ENCODE results near the gene TACR1.

TACR1 gene

GRCh38 chr2:75019790-75020189 lies 179.5 kb downstream of the TACR1 start:
- DNase-seq (ENCODE audit: low read depth, low spot score) = no peak

- DNase-seq (ENCODE audit: low read depth, low spot score) = no peak
These were observed 181.2 kb downstream of the TACR1 start for GRCh38 chr2:75018162-75018561.

- DNase-seq (ENCODE audit: low read depth, low spot score) = no peak
These were observed 187.2 kb downstream of the TACR1 start for GRCh38 chr2:75012080-75012479.

GRCh38 chr2:75010571-75010970 lies 188.7 kb downstream of the TACR1 start:
- no peak for DNase-seq (ENCODE audit: low read depth, low spot score)

- no peak for DNase-seq (ENCODE audit: low read depth, low spot score)
These were observed 191.5 kb downstream of the TACR1 start for GRCh38 chr2:75007819-75008218.

GRCh38 chr2:75007061-75007460 lies 192.3 kb downstream of the TACR1 start:
- no peak for DNase-seq (ENCODE audit: low read depth, low spot score)

GRCh38 chr2:75006041-75006440 lies 193.3 kb downstream of the TACR1 start:
- DNase-seq (ENCODE audit: low read depth, low spot score) = no peak

GRCh38 chr2:75003773-75004172 lies 195.5 kb downstream of the TACR1 start:
- DNase-seq (ENCODE audit: low read depth, low spot score) = no peak

GRCh38 chr2:75003276-75003675 lies 196.0 kb downstream of the TACR1 start:
- no peak for DNase-seq (ENCODE audit: low read depth, low spot score)

GRCh38 chr2:75002007-75002406 lies 197.3 kb downstream of the TACR1 start:
- DNase-seq (ENCODE audit: low read depth, low spot score) = no peak

GRCh38 chr2:74999468-74999867 lies 199.9 kb downstream of the TACR1 start:
- DNase-seq (ENCODE audit: low read depth, low spot score) = no peak
